Activated CD4-positive, CD25-positive, alpha-beta regulatory T cell treated with anti-CD3 and anti-CD28 coated beads, Interleukin-2, amount 50 U/mL, for 24 hours (primary cell): Measurements from ENCODE around the gene RAB31.
"Not testable (repeated sequence)": the region's sequence is repeated elsewhere in the genome, so short reads cannot be mapped to it uniquely, and the experiment has no call there.

Experiments used
- ATAC-seq, 2 donors: fragments of 150-1000 bp; cut with Tn5 transposase; one replicate each; pipeline ENCODE4 v1.10.0; 2021; ENCODE audit warnings: mild to moderate bottlenecking in 1 of 2, moderate library complexity in 1 of 2

The RAB31 gene

GRCh38 chr18:9848170-9848879 lies 140.2 kb downstream of the RAB31 start:
- ATAC-seq, result no peak

GRCh38 chr18:9849407-9850283 lies 141.5 kb downstream of the RAB31 start:
- ATAC-seq, result no peak

DNA sequence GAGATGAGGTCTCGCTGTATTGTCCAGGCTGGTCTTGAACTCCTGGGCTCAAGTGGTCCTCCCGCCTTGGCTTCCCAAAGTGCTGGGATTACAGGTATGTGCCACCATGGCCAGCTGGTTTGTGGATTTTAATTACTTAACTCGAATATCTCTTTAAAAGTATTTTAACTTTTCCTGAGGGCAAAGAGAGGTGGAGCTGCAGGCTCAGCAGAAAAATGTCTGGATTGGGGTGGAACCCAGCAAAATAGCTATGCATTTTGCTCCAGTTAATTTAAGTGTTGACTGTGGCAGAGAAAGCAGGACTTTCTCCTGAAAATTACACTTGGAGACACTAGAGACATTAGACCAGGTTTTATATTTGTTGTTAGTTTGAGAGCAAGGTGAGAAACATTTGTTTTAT lies 142.2 kb downstream of the RAB31 start:
- no peak for ATAC-seq

DNA sequence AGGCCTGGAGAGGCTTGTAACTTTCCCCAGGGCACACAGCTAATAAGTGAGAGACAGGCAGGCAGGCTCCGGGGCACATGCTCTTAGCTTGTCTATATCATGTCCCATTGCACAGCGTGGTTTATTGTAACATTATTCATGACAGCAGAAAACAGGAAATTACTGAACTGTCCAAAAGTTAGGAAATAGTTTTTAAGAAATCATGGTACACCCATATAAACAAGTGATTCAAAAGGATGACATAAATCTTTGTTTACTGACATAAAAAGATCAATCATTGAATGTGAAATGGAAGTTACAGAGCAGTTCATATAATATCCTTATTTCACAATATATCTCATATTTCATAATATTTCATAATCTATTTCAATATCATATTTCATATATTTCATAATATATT lies 143.4 kb downstream of the RAB31 start:
- ATAC-seq, result no peak

DNA sequence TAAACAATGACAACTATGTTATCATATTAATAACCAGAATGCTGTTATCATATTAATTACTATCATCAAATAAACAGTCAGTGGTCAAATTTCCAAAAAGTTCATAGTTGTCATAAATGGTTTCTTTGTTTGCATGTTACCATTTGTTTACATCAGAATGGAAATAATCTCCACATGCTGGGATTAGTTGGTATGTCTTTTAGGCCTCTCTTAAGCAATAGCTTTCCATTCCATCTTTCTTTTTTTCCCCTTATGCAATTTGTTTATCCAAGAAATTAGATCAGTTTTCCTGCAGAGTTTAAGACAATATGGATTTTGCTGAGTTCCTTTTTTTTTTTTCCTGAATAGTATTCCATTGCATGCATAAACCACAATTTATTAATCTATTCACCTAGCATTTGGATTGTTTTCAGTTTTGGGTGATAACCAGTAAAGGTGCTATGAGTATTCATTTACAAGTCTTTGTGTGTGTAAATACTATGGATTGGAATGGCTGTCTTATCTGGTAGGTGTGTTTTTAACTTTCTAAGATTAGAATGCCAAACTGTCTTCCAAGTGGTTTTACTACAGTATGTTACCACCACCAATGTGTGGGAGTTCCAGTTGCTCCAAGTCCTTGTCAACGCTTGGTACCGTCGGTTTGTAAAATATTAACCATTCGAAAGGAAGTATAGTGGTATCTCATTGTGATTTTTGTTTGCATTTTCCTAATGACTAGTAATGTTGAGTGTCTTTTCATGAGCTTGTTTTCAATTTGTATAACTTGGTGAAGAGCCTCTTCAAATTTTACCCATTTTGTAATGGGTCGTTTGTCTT lies 144.4 kb downstream of the RAB31 start:
- ATAC-seq, result no peak

DNA sequence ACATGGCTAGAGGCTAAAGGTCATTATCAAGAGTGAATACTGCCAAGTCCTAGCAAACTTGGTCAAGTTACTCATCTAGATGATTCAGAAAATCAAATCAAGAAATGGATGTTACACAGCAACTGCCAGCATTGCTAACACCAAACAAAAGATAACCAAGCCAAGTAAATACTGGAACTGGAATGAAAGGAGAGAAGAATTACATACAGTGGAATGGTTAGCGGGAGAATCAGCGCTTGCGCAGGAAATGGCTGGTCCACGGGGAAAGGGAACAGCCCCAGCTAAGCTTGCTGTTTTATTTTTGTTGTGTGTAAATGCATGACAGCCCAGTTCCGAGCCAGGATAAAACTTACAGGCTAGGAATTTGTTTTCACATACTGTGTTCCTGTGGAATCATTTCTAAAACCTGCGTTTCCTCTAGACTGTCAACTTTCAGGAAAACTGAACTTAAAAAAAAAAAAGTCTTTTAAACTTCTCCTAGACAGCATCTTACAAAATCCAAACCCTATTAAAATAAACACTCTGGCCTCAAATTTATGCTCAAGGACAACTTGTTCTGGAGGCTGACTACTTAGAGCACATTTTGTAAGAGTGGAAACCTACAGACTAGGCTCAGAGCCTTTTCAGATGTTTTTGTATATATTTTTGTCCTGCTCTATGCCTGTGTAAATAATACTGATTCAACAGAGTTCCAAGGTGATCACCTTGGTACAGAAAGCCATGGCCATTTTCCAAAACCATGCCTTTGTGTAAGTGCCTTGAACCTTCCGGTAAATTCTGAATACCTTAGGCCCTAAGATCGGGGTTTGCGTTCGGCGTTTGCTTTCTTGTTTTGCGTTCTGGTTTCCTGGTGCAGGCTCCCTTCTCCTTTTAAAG lies 146.9 kb downstream of the RAB31 start:
- no peak for ATAC-seq

DNA sequence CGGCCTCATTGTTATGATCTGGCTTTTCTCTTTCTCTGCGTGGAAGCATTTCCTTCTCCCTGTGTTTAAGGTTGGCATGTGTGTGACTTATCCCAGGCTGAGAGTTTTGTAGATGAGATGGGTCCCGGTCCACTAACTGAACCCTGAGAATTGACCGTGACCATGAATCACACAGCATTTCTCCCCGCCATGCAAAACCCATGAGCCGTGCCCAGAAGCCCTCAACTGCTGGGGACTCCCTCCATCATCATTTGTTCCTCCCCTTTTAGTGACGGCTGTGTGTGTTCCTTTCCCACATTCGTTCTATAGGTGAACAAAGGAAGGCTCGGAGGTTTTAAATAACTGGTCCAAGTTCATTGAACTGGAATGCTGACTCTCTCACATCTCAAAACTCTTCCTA lies 147.6 kb downstream of the RAB31 start:
- no peak for ATAC-seq

- ATAC-seq, result no peak
Measured at GRCh38 chr18:9856092-9856491, 148.0 kb downstream of the RAB31 start.

DNA sequence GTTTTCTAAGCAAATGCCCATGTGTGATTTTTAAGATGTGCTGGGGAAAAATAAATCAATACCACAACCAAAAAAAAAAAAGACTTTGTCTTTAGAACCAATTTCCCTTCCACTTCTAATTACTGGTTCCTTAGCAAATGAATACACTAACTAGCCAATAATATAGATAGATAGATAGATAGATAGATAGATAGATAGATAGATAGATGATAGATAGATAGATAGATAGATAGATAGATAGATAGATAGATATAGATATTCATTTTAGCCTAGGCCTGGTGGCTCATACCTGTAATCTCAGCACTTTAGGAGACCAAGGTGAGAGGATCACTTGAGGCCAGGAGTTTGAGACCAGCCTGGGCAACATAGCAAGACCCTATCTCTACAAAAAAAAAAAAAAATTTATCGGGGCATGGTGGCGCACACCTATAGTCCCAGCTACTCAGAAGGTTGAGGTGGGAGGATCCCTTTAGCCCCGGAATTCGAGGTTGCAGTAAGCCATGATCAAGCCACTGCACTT lies 149.4 kb downstream of the RAB31 start:
- ATAC-seq, result not testable (repeated sequence)

DNA sequence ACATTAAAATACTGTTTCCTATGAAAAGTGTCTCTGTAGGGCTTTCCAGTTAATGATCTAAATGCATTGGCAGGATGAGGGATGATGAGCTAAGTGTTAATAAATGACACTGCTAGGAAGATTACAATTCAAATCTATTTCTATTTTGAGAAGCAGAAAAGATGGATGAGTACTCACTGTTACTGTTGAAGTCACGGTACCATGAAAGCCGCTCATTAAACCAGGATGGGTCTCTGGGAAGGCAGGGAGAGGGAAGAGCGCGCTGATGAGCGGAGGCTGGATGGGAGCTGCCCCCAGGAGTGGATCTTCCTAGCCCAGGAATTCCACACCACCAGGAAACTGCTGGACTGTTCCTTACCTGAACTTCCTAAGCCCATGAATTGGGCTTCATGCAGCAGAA lies 150.5 kb downstream of the RAB31 start:
- no peak for ATAC-seq

DNA sequence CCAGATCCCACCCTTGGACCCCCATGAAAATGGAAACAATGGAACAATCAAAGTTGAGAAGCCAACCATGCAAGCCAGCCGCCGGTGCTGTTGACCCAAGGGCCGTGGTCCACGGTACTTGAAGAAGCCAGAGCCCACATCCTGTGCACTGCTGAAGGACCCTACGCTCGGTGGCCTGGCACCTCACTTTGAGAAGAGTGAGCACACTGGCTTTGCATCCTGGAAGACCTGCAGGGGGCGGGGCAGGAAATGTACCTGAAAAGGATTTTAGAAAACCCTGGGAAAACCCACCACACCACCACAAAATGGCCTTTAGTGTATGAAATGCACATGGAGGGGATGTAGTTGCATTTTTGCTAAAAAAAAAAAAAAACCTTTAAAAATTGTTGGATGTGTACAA lies 151.1 kb downstream of the RAB31 start:
- ATAC-seq, result no peak

DNA sequence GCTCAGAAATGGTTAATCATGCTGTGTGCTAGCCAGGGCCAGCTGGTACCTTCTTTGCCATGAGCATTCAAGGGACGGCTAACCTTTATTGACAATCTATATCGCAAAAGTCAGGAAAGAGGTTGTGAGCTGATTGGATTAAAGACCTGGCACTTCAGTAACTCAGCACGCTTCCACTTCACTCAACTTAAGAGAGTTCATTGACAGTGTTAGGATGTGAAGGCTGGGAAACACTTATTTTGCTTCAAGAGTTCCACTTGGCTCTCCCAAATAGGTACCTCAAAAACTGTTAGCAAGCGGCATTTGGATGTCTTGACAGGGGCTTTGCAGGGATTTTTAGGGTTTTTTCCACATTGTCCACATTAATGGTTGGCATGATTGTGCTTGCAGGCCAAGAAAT lies 152.6 kb downstream of the RAB31 start:
- no peak for ATAC-seq

- no peak for ATAC-seq
Measured at GRCh38 chr18:9861157-9861556, 153.1 kb downstream of the RAB31 start.

- peak; percentile 21 to 45 for ATAC-seq
Measured at GRCh38 chr18:9861933-9862332, 153.8 kb downstream of the RAB31 start.

DNA sequence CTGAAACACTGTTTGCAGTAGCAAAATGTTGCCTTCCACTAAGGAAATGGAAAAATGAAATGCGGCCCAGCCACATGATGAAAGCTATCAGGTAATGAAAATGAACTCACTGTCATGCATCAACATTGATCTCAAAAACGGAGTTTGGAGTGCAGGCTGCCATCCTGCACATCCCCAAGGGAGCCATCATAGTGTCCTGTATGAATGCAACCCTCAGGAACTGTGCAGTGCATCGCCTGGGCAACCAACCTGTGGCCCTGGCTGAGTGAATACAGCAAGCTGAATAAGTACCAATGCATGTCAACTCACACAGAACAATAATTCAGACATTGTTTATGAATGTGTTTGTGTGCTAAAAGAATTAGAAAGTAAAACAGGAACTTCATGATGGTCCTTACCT lies 154.6 kb downstream of the RAB31 start:
- no peak for ATAC-seq

DNA sequence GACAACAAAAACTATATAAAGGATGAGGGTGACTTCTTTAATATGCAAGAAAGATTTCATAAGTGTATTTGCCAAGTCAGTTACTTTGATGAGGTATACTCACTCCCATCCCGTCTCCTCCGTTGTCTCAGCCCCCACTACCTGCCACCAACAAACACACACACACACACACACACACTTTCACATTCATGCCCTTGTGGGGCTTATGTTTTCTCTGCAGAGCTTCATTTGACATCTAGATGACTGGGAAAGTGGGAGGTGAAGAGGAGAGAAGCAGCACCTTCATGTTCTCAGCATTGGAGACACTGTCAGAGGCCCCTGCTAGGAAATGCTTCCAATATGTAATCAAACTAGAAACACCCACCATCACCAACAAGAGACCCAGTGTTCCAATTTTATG lies 155.2 kb downstream of the RAB31 start:
- no peak for ATAC-seq

DNA sequence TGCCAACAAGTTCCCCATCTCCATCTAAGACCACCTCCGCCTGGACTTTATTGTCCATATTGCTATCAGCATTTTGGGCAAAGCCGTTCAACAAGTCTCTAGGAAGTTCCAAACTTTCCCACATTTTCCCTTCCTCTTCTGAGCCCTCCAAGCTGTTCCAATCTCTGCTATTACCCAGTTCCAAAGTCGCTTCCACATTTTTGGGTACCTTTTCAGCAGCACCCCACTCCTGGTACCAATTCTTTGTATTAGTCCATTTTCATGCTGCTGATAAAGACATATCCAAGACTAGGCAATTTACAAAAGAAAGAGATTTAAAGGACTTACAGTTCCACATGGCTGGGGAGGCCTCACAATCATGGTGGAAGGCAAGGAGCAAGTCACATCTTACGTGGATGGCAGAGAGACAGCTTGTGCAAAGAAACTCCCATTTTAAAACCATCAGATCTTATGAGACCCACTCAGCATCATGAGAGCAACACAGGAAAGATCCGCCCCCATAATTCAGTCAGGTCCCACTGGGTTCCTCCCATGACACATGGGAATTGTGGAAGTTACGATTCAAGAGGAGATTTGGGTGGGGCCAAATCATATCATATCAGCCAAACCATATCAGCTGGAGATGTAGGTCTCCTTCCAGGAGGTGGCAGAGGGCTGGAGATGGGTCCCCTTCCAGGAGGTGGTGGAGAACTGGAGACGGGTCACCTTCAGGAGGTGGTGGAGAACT lies 157.8 kb downstream of the RAB31 start:
- no peak for ATAC-seq

- no peak for ATAC-seq
Measured at GRCh38 chr18:9866627-9867026, 158.5 kb downstream of the RAB31 start.

DNA sequence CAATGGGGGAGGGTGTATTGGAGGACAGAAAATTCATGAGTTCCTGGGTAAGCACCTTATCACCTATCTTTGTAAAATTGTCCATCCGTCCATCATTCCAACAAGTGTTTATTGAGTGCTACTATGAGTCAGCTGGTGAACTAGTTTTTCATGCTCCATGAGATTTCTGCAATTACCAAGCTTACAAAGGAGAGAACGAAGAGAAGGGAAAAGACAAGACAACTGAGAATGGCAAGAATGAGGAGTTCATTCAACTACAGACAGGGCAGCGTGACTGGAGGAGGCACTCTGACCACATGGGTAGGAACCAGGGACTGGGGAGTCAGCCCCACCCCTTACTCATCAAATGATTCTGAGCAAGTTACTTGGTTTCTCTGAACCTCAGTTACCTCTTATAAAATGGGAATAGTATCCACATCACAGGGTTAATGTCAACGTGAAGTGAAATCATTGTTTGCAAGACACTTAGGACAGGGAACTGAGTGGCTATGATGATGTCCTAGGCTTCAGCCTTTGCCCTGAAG lies 159.0 kb downstream of the RAB31 start:
- ATAC-seq, result no peak

- no peak for ATAC-seq
Measured at GRCh38 chr18:9868857-9869714, 161.0 kb downstream of the RAB31 start.
